ENCODE measurements around the gene CENPM.

DNA sequence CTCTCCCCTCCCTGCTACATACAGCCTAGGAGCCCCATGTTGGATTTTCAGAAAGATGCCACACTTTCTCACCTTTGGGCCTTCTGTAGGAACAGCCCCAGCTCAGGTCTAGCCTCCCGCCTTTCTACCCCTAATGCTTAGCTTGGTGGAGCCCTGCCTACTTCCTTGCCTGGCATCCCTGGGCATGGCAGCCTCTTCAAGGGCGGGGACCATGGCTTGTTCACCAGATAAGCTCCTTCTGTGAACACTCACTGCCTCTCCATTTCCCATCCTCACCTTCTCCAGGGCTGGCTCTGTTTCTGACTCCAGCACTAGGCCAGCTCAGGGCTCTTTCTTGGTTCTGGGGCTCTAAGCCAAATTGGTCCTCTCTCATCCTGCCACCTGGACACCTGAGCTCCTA lies 23.6 kb upstream of the CENPM start:
- TF ChIP-seq, protein P1, sequence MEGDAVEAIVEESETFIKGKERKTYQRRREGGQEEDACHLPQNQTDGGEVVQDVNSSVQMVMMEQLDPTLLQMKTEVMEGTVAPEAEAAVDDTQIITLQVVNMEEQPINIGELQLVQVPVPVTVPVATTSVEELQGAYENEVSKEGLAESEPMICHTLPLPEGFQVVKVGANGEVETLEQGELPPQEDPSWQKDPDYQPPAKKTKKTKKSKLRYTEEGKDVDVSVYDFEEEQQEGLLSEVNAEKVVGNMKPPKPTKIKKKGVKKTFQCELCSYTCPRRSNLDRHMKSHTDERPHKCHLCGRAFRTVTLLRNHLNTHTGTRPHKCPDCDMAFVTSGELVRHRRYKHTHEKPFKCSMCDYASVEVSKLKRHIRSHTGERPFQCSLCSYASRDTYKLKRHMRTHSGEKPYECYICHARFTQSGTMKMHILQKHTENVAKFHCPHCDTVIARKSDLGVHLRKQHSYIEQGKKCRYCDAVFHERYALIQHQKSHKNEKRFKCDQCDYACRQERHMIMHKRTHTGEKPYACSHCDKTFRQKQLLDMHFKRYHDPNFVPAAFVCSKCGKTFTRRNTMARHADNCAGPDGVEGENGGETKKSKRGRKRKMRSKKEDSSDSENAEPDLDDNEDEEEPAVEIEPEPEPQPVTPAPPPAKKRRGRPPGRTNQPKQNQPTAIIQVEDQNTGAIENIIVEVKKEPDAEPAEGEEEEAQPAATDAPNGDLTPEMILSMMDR (IDR thresholded peaks at IDR 0.05; ENCODE audit: borderline replicate concordance, extremely low read depth, low read length, poor library complexity, severe bottlenecking) = no peak
- no peak for TF ChIP-seq EZH2 (IDR thresholded peaks at IDR 0.05; ENCODE audit: borderline replicate concordance, low read depth, low read length, severe bottlenecking)
